Measurements from ENCODE around the gene ETFA.
"Not testable (repeated sequence)": the region's sequence is repeated elsewhere in the genome, so short reads cannot be mapped to it uniquely, and the experiment has no call there.

The ETFA gene

GRCh38 chr15:76267077-76267476 is 44.2 kb downstream of the ETFA start:
- DNase-seq = no peak

GRCh38 chr15:76265769-76266168 is 45.5 kb downstream of the ETFA start:
- not testable (repeated sequence) for DNase-seq

DNA sequence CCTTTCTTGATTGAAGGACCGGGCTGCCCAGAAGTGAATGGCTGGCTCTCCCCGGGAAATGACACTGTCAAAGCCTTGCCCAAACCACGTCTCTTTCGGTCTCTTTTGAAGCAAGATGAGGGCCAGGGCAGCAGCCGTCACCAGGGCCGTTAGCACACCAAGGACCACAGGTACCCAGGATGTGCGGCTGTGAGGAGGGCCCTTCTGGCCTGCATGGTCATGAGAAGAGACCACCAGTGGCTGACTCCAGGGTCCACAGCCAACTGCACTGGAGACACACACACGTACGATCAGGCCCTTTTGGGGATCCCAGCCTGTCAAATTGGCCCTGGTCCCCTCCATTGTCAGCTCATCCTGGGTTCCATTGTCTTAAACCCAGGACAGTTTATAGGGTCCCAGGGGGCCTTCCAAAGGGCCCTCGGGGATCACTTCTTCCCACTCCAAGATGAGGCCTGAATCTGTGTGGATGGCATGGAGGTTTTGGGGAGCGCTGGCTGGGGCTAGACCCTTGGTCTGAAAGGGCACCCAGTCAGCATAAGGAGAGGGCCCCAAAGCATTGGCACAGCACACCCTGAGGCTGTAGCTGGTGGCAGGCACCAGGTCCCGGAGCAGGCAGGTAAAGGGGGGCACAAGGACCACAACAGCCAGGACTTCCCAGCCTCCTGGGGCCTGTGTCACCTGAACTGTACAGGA is 50.9 kb downstream of the ETFA start:
- no peak for DNase-seq

- no peak for DNase-seq
Observed at GRCh38 chr15:76259392-76259791, 51.9 kb downstream of the ETFA start.

DNA sequence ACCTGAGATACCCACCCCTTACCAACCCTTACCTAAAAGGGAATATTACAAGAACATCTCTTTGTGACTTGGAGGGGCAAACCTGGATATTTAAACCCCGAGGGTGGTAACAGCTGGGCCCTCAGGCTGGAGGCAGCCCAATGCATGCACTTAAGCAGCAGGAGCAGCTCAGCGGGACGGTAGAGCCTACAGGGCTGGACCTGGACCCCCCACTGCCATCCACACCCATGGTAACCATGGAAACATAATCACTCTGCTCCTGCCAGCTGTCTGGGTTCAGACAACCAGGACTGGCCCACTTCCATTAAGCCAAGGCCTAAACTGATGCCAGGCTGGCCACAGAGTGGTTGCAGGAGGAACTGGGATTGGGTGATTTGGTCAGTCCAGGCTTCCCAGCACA is 52.8 kb downstream of the ETFA start:
- no peak for DNase-seq

- no peak for DNase-seq
Observed at GRCh38 chr15:76253691-76254473, 57.4 kb downstream of the ETFA start.

GRCh38 chr15:76252249-76252648 is 59.0 kb downstream of the ETFA start:
- no peak for DNase-seq

GRCh38 chr15:76251717-76252116 is 59.6 kb downstream of the ETFA start:
- DNase-seq = no peak

- no peak for DNase-seq
Observed at GRCh38 chr15:76245072-76245610, 66.1 kb downstream of the ETFA start.

DNA sequence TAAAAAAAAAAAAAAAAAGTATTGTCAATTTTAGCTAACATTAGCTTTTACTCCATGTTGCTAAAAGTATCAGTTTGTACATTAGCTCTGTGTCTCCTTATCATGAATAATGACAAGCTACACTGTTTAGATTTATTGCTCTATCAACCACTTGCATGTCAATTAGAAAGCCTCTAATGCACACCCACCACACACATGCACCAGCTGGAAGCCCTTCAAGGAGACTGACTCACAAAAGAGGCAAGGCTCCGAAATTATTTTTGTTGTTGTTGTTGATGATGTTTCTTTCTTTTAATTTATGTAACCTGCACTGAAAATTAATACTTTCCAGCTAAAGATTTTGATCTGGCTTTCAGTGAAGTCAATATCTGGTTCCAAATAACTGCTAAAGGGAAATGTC is 71.5 kb downstream of the ETFA start:
- DNase-seq = no peak

DNA sequence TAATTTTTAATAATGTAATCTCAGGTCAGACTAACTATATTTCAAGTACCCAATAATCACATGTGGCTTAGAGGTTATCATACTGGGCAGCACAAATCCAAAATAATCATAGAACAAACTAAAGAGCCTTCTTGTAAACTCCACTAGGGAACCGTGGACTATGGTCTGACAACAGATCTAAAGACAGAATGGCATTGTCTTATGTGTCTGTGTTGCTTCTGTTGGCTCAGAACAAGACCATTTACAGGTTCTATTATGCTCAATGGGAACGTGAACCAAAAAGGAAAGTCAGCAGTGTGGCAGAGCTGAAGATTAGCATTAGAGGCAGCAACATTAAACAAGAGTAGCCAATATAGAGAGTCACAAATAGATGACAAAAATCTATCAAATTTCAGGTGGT is 74.9 kb downstream of the ETFA start:
- no peak for DNase-seq

DNA sequence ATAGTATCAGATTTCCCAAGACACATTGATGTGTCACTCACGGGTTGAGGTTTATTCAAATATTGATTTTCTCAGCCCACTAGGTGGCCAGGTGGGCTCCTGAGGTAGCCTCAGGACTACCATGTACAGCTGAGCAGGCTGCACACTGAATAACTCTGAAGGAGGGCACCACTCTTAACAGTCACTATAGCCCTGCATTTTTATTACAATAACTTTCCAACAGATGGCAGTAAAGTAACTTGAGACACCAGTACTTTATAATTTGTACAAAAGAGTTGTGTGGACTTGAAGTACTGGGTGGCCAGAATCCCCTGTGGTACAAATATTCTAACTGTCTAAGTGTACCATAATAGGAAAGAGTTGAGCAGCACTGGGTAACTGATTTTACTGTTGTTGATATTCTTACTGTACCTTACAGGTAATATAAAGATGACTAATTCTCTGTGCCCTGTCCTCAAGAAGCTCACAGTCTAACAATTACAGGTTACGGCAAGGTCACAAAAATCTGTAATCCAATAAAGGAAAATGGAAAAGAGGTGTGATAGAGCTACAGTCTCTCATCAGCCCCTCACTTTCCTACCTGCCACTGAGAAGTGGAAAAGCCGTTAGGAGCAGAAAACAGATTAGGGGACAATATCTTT is 76.0 kb downstream of the ETFA start:
- peak in 1 of 2 donors; percentile 7 for DNase-seq

- no peak for DNase-seq
Observed at GRCh38 chr15:76234337-76234889, 76.9 kb downstream of the ETFA start.

DNA sequence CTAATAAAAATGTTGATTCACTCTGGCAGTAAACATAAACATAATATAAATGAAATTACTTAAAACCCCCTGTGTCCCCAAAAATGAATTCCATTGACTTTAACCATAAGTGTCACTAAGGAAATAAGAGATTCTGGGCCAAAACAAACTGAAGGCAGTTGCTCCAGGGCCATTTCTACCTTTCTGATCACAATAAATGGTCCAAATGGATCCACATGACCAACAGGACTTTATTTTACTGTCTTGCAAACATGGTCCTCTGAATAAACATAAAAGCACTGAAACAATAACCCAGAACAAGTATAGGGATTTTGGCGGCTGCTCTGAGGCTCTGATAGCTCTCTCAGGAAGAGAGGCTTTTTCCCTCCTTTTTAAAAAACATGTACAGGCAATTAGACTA is 77.3 kb downstream of the ETFA start:
- no peak for DNase-seq

GRCh38 chr15:76229266-76229665 is 82.0 kb downstream of the ETFA start:
- DNase-seq = no peak

DNA sequence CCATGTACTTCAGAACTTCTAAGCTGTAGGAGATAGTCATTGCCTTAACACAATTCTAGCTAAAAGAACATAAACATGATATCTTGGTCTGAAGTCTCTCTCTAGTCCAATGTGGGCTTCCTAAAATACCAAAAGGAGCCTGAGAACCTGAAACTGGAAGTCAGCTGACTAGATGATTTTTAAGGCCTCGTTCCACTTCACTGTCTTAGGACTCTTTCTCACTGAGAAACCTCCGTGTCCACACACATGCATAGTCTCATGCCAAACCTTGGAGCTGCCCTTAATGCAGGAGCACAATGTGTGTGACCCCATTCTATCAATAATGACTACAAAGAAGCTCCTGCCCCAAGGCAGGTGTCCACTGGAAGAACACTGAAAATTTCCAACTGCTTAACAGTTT is 87.7 kb downstream of the ETFA start:
- no peak for DNase-seq

GRCh38 chr15:76222159-76222558 is 89.1 kb downstream of the ETFA start:
- no peak for DNase-seq

GRCh38 chr15:76221085-76221767 is 90.0 kb downstream of the ETFA start:
- DNase-seq = no peak

GRCh38 chr15:76217882-76218217 is 93.4 kb downstream of the ETFA start:
- no peak for DNase-seq

- DNase-seq = no peak
Observed at GRCh38 chr15:76217029-76217881, 94.0 kb downstream of the ETFA start.

- no peak for DNase-seq
Observed at GRCh38 chr15:76215634-76216033, 95.6 kb downstream of the ETFA start.

- no peak for DNase-seq
Observed at GRCh38 chr15:76209942-76210341, 101.3 kb downstream of the ETFA start.

Measured in hippocampal formation (tissue), 2 donors.